NCI-H1930 (cell line): ENCODE measurements around the gene RAC3.

ENCODE experiments used
- DNase-seq, 2 experiments: peaks; one replicate each; lab custom pipeline; 2025; lab: John Stamatoyannopoulos, UW

The RAC3 gene

GRCh38 chr17:82031303-82031884 lies at the start of gene RAC3:
TSS of gene RAC3 (plus strand) at chr17:82031678. CDS start at chr17:82031762, 84 bp downstream.
- DNase-seq = peak; percentile 42 to 74

DNA sequence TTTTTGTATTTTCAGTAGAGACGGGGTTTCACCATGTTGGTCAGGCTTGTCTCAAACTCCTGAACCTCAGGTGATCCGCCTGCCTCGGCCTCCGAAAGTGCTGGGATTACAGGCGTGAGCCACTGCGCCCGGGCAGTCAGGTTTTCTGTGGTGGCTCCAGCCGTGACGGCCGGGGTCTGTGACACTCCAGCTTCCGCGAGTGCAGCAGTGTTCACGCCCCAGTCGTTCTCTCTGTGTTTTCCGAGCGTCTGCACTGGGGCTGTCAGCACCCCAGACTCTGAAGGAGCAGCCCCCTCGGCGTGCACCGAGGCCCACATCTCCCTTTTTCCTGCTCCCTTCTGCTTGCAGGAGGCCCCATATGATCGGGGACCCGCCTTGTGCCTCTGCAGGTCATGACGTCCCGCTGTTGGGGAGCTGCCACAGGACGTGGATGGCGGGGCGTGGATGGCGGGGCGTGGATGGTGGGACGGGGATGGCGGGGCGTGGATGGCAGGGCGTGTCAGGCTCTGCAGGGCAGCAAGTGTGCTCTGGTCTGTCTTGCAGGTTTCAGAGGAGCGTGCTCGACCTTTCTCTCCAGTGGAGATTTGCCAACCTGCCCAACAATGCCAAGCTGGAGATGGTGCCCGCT lies 48.4 kb upstream of the RAC3 start:
- DNase-seq = no peak

GRCh38 chr17:81983639-81984373 lies 47.7 kb upstream of the RAC3 start:
- DNase-seq = no peak

DNA sequence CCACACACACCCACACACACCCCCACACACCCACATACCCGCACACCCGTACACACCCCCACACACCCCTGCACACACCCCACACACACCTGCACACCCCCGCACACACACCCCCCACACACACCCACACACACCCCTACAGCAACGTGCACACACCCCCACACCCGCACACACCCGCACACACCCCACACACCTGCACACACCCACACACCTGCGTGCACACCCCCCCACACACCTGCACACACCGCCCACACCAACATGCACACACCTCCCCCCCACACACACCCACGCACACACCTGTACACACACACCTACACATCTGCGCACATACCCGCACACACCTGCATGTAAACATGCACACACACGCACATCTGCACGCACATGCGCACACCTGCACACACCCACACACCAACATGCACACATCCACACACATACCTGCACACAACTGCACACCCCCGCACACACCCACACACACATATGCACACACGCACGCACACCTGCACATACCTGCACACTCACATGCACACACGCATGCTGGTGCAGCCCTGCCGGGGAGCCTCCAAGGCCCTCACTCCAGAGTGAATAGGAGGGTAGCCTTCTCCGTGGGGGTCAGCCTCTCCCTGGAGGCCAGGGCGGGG lies 46.6 kb upstream of the RAC3 start:
- DNase-seq = no peak

- DNase-seq = no peak
These were observed 44.9 kb upstream of the RAC3 start for GRCh38 chr17:81986606-81987005.

- DNase-seq = no peak
These were observed 44.2 kb upstream of the RAC3 start for GRCh38 chr17:81987161-81987770.

DNA sequence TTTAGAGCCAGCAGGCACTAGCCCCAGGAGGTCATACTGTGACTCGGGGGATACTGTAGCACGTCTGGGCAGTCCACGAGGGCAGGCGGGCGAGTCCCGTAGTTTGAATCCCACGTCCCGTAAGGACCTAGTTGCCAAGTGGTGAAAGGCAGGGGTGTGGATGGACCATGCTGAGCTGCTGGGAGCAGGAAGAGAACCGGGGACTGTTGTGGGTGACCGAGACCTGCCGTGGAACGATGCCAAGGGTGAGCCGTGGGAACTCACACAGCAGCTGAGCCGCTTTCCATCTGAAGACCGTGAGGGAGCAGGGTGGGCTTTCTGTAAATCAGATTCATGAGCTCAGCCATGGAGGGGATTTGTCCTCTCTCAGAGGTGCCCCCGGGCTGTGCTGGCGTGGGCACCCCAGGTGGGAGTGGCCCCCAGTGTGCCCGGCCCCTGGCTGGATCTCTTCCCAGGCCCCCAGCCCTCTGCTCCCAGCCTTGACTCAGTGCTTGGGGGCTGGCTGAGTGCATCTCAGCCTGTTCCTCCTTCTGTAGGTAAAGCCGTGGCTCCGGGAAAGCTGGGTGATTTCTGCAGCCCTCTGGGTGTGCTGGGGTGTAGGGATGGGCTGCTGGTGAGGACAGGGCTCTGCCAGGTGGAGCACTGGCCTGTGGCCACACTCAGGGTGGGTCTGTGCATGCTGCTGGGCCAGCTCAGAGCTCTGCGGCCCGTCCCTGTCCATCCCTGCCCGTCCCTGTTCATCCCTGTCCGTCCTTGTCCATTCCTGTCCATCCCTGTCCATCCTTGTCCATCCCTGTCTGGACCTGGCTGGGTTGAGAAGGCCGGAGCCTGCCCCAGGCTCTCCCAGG lies 40.4 kb upstream of the RAC3 start:
- DNase-seq = no peak

- no peak for DNase-seq
These were observed 39.7 kb upstream of the RAC3 start for GRCh38 chr17:81991684-81992305.

DNA sequence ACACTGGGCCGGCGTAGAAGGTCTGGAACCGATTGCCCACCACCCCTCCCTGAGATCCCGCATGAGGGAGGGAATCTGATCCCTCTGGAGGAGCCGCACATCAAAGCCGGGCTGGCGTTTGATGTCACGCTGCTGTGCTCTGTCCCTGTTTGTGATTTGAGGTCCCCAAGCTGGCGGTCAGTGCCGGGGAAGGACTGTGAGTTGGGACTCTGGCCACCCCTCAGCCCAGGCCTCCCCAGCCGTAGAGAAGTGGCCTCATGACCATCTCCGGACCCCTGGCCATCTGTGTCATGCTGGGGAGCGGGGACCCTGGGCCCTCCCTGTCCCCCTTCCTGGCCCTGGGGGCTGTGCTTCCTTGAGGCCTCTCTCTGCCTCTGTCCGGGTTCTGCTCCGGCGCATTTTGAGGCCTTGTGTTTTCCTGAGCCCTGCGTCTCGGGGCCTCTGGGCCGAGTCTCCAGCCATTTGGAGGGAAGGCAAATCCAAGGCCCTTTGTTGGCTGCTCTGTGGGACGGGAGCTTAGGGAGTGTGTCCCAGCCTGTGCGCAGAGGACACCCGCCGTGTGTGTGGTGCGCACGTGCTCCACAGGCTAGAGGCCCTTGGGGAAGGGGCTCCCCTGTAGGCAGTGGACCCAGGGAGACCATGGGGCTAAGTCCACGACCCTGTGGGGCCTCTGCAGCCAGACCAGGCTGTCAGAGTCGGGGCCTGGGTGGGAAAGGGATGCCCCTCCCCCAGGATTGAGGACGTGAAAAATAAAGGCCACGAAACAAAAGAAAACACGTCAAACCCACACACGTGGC lies 39.0 kb upstream of the RAC3 start:
- no peak for DNase-seq

DNA sequence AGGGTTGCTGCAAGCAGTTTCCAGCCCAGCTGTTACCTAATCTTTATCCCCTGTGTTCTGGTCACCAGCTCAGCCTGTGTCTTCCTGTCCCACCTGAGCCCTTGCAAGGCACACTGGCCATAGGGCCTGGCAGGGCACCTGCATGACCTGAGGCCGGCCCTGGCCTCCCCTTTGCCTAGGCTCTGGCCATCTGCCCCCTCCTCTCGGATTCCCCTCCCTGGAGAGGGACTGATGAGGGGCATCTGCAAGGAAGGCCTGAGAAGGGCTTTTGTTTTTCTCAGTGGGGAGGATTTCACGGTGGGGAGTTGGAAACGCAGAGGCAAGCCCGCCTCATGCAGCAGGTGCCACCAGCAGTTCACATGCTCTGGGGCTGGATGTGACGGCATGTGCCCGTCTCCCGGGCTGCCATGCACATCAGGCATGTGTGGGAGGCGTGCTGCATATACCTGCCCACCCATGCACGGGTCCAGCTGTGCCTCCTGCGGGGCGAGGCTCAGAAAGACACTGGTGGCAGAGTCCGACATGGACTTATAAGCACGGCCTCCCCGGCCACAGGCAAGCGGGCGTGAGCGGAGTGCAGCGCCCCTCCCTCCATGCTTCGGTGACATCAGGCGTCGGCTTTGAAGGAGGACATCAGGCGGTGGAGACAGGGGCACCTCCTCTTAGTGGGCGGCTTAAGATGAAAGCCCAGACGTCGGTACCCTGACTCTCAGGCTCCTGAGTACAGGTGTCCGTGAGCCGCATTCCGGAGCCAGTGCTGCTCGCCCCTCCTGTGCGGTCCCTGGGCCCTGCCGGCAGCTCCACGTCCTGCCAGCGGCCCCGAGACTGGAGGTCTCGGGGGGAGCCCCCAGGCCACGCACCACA lies 37.5 kb upstream of the RAC3 start:
- DNase-seq = no peak

DNA sequence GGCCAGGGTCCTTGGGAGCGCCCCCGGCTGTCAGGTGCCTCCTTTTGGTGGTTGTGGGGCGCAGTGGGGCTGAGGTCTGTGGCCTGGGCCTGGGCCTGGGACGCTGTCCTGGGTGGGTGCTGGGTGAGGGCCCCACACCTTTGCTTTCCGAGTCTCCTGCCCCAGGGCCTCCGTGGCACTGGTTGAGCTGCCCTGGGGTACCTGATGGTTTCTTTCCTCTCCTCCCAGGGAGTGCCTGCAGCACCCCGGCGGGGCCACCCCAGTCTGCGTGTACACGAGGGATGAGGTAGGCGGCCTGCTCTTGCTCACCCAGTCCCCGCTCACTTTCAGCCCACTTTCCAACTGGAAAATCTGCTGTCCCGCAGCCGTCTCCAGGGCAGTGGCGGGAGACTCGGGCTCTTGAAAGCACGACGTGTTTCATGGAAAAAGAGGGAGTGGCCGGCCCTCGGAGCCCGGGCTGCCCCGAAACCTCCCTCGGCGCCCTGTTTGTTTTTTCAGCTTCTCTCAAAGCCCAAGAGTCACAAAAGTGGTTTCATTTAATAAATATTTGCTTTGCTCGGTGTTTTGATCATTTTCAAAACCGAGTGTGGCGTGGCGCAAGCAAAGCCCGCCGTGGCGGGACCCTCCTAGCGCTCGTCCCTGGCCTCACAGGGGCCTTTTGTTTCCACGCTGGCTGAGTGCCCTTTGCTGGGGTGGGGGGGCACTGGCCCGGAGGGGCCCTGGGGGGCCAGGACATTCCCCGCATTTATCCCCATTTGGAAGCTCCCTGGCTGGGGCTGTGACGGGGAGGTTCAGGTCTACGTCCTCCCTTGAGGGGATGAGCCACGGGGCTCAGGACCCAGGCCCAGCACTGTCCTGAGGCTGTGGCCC lies 36.6 kb upstream of the RAC3 start:
- DNase-seq = no peak

DNA sequence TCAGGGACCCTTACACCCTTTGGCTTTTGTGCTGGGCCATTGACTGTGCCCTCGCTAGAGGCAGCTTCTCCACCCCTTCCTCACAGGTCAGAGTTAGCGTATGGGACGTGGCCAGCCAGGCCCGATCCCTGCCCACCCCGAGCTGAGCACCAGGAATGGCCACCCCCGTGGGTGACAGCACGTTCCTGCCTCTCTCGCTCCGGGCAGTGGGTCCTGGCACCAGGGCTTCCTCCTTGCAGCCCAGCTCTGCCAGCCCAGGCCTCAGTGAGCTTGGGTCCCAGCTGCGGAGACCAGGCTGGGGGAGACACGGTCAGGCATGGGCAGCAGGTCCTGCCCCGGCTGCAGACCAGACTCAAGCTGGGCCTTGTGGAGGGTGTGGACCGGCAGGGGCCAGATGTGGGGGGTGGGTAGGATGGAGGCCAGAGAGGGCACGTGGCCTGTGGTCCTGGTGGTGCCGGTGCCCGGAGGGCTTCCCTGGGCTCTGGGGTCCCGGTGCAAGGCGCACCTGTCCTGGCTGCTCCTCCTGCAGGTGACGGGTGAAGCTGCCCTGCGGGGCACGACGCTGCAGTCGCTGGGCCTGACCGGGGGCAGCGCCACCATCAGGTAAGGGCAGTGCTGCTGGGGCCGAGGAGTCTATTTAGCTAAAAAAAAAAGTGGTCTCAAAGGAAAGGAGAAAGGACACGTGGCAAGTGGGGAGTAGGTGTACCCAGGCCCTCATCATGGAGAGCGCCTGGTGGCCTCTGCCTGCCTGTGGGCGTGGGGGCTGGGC lies 35.8 kb upstream of the RAC3 start:
- DNase-seq = no peak

GRCh38 chr17:81996232-81996756 lies 35.2 kb upstream of the RAC3 start:
- no peak for DNase-seq

GRCh38 chr17:81996757-81997441 lies 34.6 kb upstream of the RAC3 start:
- DNase-seq = no peak

DNA sequence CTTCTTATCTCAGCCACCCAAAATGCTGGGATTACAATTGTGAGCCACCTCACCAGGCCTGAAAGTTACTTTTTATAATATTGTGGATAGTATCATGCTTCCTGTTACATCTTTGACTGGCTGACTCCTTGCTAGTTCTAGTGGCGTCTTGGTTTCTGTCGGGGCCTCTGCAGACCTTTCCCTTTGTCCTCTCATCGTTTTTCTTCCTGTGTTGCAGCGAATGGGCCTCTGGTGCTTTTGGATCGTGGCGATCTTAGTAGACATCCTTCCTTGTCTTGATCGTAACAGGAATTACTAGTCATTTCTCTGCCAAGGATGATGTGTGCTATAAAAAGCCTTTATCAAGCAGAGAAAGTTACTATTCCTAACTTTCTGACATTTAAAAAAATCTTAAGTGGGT lies 33.3 kb upstream of the RAC3 start:
- DNase-seq = no peak

DNA sequence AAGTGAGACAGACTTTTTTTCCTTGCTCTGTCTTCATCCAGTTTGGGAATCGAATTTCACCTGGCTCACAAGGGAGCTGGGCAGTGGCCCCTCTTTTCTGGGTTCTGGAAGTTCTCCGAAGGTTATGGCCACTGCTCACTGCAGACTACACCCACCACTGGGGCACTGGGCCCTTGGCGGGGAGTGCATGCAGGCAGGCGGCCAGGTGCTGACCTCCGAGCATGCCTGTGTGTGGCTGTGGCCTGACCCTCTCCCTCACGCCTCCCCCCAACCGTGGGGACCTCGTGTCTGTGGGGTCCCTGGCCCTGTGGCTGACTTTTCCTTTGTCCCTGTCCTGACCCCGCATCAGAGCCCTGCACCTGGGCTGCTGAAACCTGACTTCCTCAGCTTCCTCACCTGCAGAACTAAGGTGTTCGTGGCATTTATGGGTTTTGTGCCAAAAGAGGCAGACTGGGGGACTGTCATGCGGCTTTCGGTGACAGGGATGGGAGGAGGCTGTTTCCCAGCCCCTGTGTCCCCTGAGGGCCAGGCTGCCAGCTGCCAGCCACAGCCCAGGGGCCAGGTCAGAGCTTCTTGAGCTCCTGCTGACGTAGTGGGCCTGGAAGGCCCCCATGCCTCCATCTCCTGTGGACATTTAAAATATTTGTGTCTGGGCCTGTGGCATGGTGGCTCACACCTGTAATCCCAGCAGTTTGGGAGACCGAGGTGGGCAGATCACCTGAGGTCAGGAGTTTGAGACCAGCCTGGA lies 32.6 kb upstream of the RAC3 start:
- no peak for DNase-seq
